ENCODE data around the gene CLMN.

The CLMN gene

DNA sequence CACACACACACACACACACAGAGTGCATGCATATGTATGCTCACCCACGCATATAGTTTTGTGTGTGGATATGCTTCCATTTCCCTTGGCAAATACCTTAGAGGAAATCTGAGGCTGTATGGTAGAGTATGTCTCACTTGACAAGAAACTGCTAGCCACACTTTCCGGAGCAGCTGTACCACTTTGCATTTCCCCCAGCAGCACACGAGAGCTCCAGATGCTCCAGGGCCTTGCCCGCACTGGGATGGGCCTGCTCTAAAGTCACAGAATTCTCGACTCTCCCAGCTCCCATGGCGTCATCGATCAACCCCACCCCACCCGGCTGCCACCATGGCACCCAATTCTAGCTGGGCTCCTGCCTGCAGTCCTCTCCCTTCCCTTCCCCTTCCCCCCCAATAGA, 21.9 kb downstream of the CLMN start:
- TF ChIP-seq, protein P1, sequence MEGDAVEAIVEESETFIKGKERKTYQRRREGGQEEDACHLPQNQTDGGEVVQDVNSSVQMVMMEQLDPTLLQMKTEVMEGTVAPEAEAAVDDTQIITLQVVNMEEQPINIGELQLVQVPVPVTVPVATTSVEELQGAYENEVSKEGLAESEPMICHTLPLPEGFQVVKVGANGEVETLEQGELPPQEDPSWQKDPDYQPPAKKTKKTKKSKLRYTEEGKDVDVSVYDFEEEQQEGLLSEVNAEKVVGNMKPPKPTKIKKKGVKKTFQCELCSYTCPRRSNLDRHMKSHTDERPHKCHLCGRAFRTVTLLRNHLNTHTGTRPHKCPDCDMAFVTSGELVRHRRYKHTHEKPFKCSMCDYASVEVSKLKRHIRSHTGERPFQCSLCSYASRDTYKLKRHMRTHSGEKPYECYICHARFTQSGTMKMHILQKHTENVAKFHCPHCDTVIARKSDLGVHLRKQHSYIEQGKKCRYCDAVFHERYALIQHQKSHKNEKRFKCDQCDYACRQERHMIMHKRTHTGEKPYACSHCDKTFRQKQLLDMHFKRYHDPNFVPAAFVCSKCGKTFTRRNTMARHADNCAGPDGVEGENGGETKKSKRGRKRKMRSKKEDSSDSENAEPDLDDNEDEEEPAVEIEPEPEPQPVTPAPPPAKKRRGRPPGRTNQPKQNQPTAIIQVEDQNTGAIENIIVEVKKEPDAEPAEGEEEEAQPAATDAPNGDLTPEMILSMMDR (IDR thresholded peaks at IDR 0.05; ENCODE audit: insufficient read depth, low read length), result no peak
- TF ChIP-seq GABPA (IDR thresholded peaks at IDR 0.05; ENCODE audit: low read depth) (no peak), POLR2AphosphoS5 (IDR thresholded peaks at IDR 0.05; ENCODE audit: low read depth) (no peak), SPI1 (IDR thresholded peaks at IDR 0.05; ENCODE audit: borderline replicate concordance, low read depth) (no peak)
- TF ChIP-seq, protein P2, sequence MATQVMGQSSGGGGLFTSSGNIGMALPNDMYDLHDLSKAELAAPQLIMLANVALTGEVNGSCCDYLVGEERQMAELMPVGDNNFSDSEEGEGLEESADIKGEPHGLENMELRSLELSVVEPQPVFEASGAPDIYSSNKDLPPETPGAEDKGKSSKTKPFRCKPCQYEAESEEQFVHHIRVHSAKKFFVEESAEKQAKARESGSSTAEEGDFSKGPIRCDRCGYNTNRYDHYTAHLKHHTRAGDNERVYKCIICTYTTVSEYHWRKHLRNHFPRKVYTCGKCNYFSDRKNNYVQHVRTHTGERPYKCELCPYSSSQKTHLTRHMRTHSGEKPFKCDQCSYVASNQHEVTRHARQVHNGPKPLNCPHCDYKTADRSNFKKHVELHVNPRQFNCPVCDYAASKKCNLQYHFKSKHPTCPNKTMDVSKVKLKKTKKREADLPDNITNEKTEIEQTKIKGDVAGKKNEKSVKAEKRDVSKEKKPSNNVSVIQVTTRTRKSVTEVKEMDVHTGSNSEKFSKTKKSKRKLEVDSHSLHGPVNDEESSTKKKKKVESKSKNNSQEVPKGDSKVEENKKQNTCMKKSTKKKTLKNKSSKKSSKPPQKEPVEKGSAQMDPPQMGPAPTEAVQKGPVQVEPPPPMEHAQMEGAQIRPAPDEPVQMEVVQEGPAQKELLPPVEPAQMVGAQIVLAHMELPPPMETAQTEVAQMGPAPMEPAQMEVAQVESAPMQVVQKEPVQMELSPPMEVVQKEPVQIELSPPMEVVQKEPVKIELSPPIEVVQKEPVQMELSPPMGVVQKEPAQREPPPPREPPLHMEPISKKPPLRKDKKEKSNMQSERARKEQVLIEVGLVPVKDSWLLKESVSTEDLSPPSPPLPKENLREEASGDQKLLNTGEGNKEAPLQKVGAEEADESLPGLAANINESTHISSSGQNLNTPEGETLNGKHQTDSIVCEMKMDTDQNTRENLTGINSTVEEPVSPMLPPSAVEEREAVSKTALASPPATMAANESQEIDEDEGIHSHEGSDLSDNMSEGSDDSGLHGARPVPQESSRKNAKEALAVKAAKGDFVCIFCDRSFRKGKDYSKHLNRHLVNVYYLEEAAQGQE (IDR thresholded peaks at IDR 0.05; ENCODE audit: insufficient replicate concordance, low read depth), result no peak
- DNase-seq (ENCODE audit: low read depth in 1 of 2, low spot score in 1 of 2), result no peak
- no peak overlapping the region for H3K27ac ChIP-seq (replicated peaks)
- no peak overlapping the region for H3K4me3 ChIP-seq (replicated peaks; ENCODE audit: insufficient read depth, low read length)
- no peaks in the 10 kb centered on the region for H3K27me3 ChIP-seq (ENCODE audit: insufficient read depth, poor library complexity, severe bottlenecking)

DNA sequence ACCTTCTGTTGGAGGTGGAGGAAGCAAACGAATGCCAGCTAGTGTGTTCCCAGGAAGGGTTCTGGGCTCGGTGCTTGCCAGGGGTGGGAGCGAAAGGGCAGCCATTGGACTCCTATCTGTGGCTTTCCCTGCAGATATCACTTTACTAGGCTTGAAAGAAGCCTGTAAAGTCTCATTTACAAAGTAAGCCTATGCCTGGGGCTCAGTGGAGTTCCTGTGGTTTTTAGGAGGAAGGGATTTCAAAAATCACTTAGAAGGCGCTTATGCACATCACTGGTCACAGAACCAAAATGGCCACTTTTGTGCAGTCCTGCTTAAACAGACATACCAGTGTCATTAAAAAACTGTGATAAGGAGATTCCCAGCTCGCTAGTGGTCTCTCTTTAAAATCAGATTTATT, 22.7 kb downstream of the CLMN start:
- TF ChIP-seq, protein P1 (IDR thresholded peaks at IDR 0.05; ENCODE audit: insufficient read depth, low read length), result no peak
- DNase-seq (ENCODE audit: low read depth in 1 of 2, low spot score in 1 of 2), result no peak

DNA sequence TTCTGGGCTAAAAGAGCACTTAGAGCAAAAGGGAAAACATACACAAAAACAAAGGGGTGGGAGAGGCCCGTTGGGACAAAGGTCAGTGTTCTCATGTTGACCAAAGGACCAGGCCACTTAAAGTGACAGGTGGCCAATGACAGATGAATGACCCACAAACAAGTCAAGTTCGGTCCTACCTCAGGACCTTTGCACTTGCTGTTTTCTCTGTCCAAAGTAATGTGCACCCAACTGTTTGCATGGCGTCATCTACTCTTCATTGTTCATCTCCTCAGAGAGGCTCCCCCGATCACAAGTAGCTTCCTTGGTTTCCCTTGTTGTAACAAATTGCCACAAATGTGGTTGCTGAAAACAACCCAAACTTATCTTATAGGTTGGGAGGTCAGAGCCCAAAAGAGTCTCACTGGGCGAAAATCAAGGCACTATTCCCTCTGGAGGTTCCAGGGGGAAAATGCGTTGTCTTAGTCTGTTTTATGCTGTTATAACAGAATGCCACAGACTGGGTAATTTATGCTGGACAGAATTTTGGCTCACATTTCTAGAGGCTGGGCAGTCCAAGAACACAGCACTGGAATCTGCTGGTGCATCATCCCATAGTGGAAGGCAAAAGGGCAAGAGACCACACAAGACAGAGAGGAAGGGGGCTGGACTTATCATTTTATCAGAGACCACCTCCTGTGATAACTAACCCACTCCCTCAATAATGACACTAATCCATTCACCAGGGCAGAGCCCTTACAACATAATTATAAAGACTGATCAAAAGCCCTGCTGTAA, 23.9 kb downstream of the CLMN start:
- TF ChIP-seq, protein P1 (IDR thresholded peaks at IDR 0.05; ENCODE audit: insufficient read depth, low read length), result no peak
- TF ChIP-seq, protein P2 (IDR thresholded peaks at IDR 0.05; ENCODE audit: insufficient replicate concordance, low read depth), result no peak
- no peak for TF ChIP-seq SPI1 (IDR thresholded peaks at IDR 0.05; ENCODE audit: borderline replicate concordance, low read depth)
- H3K27ac ChIP-seq (replicated peaks), result no peak overlapping the region
- H3K27me3 ChIP-seq (ENCODE audit: insufficient read depth, poor library complexity, severe bottlenecking), result no peaks in the 10 kb centered on the region
- DNase-seq (ENCODE audit: low read depth in 1 of 2, low spot score in 1 of 2), result no peak
- H3K4me3 ChIP-seq (replicated peaks; ENCODE audit: insufficient read depth, low read length), result no peak overlapping the region

More for the DNA sequence above, 22.7 kb downstream of the CLMN start:
- Histone ChIP-seq H3K4me3 (replicated peaks; ENCODE audit: insufficient read depth, low read length) (no peak overlapping the region), H3K27ac (replicated peaks) (no peak overlapping the region), H3K27me3 (ENCODE audit: insufficient read depth, poor library complexity, severe bottlenecking) (no peaks in the 10 kb centered on the region)
